GM19324 (cell line): ENCODE results near the gene MEF2D.

Experiments used
- ATAC-seq: cut with Tn5 transposase; IDR thresholded peaks from one replicate; pipeline ENCODE4 v1.9.1; 2021; ENCODE audit warnings: mild to moderate bottlenecking, moderate library complexity; ENCODE audit not compliant: unreplicated experiment, low FRiP score

Gene MEF2D

DNA sequence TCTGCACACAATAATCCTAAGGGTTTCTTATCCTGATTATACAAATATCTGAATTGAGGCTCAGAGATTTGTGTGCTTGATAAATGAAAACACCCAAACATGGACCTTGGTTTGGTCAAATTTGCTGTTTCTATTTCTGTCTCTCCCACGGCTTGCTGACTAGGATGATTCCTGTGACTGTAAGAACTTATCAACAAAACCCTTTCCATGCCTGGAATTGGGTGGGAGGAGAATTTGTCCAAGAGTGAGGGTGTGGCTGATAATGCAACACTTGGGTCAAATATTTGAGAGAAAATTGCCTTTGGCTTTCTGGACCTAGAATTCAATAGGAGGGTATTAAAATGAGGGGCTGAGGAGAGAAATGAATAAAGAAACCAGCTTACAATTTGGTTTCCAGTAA, 83.6 kb downstream of the MEF2D start:
- ATAC-seq: no peak

- no peak for ATAC-seq
These were observed 86.0 kb downstream of the MEF2D start for GRCh38 chr1:156414461-156415064.
